HG02981 (cell line): ENCODE results near the gene EPB41.
"Not testable (repeated sequence)": the region's sequence is repeated elsewhere in the genome, so short reads cannot be mapped to it uniquely, and the experiment has no call there.

Experiments
- ATAC-seq: cut with Tn5 transposase; IDR thresholded peaks from one replicate; pipeline ENCODE4 v1.9.1; 2021; ENCODE audit warnings: mild to moderate bottlenecking, moderate library complexity; ENCODE audit not compliant: unreplicated experiment

The EPB41 gene

DNA sequence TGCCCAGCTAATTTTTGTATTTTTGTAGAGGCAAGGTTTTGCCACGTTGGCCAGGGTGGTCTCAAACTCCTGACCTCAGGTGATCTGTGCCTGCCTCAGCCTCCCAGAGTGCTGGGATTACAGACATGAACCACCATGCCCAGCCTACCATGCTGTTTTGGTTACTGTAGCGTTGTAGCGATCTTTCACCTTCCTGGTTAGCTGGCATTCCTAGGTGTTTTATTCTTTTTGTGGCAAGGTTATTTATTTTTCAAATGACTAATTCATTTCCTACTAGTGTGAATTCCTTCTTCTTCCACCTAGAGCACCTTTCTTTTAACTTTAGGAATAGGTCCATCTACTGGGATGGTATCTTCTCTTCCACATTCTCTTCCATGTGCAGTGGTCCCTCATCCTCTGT is 180.1 kb downstream of the EPB41 start:
- ATAC-seq = no peak

DNA sequence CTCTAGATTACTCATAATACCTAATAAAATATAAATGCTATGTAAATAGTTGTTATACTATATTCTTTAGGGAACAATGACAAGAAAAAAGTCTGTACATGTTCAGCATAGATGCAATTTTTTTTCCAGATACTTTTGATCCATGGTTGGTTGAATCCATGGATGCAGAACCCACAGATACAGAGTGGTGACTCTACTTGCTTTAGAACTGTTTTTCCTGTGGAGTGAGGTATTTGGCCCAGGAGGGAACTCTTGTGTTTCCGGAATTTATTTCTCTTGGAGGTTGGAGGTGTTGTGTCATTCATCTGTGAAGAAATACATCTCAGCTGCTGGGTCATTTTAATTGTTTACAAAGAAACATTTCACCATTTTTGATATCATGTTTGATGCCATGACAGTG is 180.6 kb downstream of the EPB41 start:
- no peak for ATAC-seq

DNA sequence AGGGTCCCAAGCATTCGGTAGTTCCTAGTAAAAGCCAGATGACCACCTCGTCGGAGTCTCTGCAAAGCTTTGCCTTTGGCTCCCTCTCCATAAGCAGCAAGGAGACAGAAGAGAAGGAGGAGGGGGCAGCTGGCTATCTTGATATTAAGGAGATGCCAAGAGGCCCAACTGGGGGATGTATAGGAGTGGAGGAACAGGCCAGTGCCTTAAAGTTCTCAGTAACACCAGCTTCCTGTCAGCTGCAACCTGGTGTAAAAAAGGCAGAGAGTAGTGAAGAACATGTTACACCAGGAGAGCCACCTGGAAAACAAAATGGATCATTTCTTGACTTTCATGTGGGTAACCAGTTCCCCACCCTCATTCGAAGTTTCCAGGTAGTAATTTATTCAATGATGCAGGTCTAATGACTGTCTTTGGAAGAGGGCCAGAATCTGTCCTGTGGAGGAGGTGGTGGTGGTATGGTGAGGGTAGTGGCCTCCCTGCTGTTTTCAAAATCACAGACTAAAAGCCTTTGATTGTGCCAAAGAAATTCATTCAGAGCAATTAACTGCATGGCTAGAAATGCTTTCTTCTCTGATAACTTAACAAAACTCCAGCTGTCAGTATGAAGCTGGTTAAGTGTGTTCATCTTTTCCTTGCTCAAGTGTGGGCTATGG is 182.0 kb downstream of the EPB41 start:
- no peak for ATAC-seq

DNA sequence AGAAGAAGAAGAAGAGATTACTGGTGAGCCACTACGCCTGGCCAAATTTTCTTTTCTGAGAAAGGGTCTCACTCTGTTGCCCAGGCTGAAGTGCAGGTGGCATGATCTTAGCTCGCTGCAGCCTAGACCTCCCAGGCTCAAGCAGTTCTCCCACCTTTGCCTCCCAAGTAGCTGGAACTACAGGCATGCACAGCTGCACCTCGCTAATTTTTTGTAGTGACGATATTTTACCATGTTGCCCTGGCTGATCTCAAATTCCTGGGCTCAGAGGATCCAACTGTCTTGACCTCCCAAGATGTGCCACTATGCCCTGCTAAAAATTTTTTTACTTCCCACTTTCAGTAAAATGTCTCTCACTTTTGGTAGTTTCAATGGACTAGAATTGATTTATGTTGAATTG is 184.9 kb downstream of the EPB41 start:
- ATAC-seq = no peak

DNA sequence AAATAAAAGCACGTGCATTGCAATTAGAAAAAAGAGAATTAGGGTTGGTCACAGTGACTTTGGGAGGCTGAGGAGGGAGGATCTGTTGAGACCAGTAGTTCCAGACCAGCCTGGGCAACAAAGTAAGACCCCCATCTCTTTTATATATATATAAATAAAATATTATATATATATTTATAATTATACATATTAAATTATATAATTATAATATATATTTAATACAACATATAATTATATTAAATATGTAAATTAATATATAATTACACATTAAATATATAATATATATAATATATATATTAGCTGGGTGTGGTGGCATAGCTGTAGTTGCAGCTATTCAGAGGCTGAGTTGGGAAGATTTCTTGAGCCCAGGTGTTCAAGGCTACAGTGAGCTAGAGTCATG is 186.1 kb downstream of the EPB41 start:
- ATAC-seq = no peak

DNA sequence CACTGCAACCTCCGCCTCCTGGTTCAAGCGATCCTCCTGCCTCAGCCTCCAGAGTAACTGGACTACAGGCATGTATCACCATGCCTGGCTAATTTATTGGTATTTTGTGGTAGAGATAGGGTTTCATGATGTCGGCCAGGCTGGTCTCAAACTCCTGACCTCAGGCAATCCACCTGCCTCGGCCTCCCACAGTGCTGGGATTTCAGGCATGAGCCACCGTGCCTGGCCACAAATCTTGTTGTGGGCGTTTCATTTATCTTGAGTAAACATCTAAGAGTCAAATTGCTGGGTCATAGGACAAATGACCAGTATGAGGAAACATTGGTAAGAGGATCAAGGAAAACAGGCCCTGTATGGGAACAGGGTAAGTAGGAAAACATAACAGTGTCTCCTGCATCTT is 191.5 kb downstream of the EPB41 start:
- no peak for ATAC-seq

DNA sequence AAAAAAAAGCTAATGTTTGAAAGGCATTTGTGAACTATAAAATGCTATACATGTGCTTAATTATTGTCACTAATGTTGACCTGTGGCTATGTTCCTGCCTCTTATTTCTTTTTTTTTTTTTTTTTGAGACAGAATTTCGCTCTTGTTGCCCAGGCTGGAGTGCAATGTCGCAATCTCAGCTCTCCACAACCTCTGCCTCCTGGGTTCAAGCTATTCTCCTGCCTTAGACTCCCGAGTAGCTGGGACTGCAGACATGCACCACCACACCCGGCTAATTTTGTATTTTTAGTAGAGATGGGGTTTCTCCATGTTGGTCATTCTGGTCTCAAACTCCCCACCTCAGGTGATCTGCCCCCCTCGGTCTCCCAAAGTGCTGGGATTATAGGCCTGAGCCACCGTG is 193.7 kb downstream of the EPB41 start:
- ATAC-seq = not testable (repeated sequence)

DNA sequence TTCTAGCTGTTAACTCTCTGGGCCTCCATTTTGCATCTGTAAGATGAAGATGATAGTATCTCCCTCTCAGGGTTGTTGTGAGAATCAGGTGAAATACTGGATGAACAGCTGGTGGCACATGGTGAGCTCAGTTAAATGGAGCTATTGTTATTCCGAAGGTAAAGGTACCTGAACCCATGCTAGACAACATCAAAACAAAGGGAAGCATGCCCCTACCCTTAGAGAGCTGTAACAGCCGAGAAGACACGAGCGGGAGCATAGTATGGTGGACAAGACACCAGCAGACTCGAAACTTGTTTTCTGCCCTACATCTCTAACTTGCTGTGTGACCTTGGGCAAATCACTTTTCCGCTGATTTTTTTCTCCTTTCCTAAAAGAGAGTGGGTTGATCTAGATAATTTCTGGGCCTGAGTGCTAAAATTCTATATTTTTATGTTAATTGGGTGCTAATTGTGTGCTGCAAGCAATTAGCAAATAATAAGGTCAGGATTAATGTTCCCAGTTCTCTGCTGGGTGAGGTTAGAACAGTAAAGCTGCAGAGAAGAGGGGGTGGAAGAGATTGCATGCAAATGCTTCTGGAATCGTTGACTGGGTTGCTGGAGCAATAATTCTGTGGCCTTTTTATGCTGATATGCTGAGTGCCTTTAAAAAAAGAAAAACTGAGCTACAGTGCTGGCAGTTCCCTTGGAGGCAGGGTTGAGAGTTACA is 198.5 kb downstream of the EPB41 start:
- no peak for ATAC-seq

DNA sequence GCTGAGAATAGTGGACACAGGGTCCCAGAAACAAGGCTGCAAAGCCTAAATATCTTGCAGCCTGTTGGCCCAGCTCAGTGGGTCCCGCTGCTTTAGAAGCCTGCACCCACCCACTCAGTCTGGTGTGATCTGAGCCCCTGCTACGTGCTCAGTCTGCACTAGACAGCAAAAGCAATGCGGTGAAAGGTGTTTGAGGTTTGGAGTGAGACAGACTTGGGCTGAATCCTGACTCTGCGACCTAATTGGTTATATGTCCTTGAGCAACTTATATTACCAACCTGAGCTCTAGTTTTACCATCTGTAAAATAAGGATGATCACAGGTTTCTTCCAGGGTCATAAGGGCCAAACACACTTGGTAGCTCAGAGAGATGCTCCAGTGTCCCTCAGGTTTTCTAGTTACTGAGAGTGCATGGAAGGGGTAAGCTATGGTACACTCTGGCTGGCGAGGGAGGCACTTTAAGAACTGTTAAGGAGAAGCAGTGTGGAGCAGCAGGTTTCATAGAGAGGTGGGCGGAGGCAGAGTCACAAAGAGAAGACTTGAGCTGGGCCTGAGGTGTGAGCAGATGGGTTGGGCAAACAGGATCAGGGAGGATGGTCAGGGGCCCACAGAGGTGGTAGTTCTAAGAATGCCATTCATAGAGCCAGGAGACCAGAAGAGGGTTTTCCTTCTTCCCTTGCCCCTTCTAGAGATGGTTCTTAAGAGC is 199.2 kb downstream of the EPB41 start:
- ATAC-seq = no peak

DNA sequence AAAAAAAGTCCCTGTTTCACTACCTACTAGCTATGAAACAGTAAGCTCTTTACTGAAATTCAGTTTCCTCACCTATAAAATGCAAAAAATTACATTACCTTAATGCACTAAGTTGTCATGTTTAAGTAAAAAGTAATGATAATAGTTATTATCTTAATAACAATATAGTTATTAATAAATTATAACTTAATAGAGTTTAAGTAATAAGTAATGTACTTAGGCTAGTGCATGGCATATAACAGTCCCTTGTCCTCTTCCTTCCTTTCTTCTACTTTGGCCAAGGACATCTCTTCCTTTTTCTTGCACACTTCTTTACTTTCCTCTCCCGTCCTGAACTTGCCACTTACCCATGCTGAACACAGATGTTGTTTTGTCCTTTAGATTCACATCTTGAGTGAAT is 200.3 kb downstream of the EPB41 start:
- no peak for ATAC-seq

DNA sequence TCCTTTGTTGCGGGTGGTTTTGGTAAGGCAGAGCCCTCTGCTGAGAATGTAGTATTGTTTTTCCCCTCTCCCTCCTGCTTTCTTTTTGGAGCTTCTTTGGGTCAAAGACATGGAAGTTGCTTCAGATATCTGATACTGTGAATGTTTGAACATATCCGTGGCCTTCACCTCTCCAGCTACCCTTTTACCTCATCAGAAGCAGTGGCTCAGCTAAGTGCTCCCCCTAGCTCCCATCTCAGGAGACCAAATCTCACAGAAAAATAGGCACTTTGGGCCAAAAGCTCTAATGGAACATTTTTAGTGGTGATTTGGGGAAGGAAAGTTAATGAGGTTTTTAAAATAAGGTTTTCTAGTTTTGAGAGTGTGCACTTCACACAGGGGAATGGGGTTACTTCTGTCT is 203.0 kb downstream of the EPB41 start:
- no peak for ATAC-seq

DNA sequence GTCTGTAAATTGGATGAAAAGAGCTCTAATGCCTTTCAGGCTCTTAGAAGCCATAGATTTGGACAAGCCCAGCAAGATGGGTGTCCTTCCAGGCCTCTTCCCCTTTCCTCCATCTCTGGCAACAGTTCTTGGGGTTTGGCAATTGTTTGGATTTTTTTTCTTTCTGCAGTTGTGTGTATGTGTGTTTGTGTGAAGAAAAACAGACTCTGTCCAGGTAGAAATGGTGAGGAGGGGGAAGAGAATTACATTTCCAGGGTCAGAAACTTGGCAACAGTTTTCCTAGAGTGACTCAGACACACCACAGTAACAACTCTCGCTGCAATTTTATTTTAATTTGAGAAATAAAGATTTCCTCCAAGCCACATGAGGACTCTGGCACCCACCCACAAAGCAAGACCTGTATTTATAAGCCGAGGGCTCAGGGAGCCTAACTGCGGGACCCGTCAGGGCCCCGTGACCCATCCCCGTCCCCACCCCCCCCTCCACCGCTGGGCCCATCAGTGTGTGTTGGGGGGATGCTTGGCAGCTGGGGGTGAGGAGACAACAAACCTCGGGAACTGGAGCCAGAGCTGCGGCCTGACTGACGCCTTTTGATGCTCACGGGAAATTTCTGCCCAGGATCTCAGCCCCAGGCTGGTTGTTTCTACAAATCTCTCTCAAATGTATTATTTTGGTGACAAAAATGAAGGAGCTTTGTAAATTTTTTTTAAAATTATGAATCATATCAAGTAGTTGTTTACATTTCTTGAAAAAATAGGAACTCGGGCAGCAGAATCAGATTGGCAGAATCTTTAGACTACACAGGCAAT is 205.0 kb downstream of the EPB41 start:
- ATAC-seq = no peak

DNA sequence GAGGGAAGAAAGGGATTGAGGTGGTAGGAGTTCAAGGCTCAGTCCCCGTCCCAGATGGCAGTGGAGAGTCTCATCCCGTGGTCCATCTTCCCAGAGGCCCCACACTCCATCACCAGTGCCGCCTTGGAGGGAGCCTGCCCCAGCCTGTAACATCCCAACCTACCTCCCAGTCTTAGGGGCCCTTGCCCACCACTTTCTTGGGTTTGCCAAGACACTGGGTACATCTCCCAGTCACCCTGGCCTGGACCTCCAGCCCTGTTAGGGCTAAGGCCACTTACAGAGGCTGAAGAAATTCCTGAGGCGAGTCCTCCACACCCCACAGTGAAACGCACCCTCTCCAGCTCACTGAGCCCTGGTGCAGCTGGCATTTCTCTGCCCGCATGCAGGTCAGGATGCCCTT is 206.0 kb downstream of the EPB41 start:
- ATAC-seq = no peak

DNA sequence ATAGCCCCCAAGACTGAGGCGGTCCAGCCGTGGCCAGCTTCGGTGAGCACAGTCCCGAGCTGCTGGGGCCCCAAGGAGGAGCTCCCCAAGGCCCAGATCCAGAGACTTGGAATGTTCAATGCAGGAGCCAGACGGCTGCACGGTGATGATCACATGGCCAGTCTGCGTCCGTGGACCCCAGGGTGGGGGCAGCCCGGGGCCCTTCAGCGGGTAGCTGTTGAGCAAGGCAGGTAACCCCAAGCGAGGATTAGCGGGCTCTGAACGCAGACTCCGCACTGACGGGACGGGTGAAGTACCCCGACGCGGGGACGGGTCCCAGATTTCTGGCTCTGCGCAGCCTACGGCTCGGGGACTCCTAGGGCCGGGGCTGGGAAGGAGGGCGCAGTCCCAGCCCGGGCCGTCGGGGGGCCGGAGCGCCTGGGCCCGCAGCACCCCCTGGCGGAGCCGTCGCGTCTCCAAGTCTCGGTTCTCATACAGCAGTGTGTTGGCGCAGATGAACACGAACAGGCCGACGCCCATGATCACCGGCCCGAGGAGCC is 206.6 kb downstream of the EPB41 start:
- no peak for ATAC-seq

DNA sequence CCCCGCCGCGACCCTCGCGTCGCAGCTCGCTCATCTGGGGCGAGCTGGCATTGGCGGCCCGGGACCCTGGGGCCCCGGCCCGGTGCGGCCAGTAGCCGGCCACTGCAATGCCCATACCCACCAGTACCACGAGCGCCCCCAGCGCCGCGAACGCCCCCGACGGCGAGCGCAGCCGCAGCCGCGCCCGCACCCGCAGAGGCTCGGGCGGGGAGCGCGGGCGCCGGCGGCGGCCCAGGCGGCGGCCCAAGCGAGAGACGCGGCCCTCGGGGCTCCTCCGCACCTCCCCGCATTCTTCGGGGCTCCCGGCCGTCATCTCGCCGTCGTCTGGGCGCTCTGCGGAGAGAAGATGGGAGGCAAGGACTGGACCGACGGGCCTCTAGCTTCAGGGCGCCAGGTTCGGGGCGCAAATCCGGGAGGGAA is 207.2 kb downstream of the EPB41 start:
- no peak for ATAC-seq

DNA sequence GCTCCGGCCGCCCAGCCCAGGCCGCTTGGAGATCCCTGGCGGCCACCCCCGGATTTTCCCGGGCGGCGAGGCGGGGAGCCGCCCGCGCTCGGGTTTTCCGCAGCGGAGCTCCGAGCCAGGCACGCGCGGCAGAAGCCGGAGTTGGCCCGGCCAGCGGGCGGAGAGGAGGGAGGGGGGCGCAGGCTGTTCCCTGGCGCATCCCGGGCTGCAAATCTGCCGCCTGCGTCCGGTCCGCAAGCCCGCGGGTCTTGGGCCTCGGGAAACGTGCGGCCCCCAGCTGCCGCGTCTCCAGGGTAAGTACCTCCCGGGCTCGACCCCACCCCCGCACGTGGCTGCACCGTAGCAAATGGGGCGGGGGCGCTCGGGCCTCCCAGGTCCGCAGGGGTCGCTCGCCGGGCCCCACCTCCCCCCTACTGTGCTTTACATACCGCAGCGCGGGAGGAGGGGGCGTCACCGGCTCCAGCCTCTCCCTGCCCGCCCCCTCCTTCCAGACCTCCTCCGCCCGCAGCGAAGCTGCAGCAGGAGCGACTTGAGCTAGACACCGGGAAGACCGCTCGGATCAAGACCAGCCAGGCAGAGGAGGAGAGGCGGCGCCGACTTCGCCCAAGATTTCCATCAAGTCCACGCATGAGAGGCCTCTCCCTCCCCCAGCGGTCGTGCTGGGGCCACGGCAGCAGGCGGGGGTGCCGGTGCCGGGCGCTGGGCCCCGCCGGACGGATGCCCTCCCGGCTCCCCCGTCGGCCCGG is 207.7 kb downstream of the EPB41 start:
- ATAC-seq = no peak

DNA sequence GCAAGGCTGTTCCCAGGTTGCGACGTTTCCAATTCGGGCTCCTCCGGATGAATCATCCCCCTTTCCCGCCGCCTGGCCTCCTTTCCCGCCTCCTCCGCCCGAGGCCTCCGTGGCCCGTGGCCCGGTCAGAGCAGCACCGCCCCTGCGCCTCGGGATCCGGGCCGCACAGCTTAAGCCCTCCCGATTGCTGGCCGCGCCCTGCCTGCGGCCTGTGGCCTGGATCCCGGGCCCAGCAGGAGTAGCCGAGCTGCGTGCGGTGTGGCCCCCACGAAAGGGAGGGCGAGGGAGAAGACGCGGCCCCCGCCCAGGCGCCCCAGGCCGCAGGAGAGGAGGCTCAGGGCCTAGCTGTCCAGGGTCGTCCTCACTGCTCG is 208.3 kb downstream of the EPB41 start:
- ATAC-seq = no peak

DNA sequence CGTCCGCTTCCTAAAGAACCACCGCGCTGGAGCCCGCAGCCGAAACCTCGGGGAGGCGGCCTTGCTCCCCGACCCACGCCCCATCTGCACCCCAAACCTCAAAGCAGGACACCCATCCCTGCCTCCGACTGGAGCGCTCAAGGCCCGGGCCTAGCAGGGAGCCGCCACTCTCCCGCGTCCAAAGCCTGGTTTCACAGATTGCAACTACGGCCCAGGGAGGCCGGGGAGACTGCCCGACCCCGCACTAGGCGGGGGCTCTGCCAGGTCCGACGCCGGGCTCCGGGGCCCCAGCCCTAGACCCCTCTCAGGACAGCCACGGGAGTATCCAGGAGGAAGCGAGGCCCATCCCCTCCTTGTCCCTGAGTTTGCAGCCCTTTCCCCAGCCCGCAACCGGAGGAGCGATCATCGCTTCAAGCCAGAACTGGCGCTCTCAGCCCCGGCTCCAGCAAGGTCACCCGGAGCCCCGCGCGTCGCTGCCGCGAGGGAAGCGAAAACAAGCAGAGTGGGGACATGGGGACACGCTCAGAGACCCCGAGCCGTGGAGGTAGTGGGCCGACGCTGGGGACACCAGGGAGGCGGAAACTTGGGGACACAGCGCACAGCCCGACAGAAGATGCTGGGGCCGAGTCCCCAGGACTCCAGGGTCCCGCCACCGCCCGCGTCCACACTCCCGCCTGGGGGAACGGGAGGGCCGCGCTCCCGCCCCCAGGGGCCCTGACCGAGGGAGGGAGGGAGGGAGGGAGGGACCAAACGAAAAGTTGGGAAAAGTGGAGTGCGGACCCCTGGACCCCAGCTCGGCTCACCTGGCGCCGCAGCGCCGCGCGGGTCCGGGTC is 208.9 kb downstream of the EPB41 start:
- ATAC-seq = no peak

DNA sequence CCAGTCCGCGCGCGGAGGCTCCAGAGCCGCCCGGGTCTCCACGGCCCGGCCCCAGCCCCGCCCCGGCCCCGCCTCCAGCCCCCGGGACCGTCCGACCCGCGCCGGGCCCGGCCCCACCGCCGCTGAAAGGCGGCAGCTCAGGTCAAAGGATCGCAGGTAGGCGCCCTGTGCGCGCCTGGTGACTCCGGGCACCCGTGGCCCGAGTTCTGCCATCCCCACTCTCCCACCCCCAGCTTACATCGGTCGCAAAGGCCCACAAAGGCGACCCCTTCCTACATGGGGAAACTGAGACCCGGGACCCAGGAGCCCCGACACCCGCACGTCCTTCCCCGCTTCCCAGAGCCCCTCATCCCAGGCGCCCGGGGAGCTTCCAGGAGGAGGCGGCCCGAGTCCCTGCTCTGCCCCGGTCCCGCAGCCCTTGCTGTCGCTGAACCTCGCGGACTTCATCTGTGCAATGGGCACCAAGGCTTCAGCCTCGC is 209.6 kb downstream of the EPB41 start, which contains the start of gene TMEM200B:
TMEM200B (minus strand) TSS at position 17 of the 479 bp plus-strand sequence. CDS start 2,075 bp downstream, outside the sequence.
- no peak for ATAC-seq
